K562 (cell line): ENCODE data around the gene TXNIP. TPM values are rescaled to one million over a fixed set of nuclear protein-coding genes. Genes with fewer than 3 reads are reported as not detected.
A peak's percentile ranks its signal among the peaks of the same experiment; 100 is the strongest.

ENCODE experiments used
- ERF ChIP-seq: fragments of 450-650 bp; formaldehyde crosslinking; IDR thresholded peaks from 2 replicates; pipeline ENCODE4 v1.4.0; 2020; ENCODE audit warnings: mild to moderate bottlenecking, mixed read lengths
- ESRRA ChIP-seq: fragments of 450-650 bp; IDR thresholded peaks from 2 replicates; pipeline ENCODE4 v1.6.1; 2014; ENCODE audit warnings: low read depth, mild to moderate bottlenecking, moderate library complexity, borderline replicate concordance
- EWSR1 ChIP-seq: fragments of 450-650 bp; IDR thresholded peaks from 2 replicates; pipeline ENCODE4 v1.6.1; 2018; ENCODE audit warnings: borderline replicate concordance, mild to moderate bottlenecking, low read depth, moderate library complexity; ENCODE audit not compliant: partially characterized antibody
- GTF2E2 ChIP-seq: fragments of 200-800 bp; sonication (Bioruptor generic); IDR thresholded peaks from 2 replicates; pipeline ENCODE4 v1.6.1; 2016; ENCODE audit warnings: missing genetic modification characterization, missing compliant biosample characterization
- IRF2 ChIP-seq: sonication (generic); formaldehyde crosslinking; IDR thresholded peaks from 2 replicates; pipeline ENCODE4 v1.8.1; 2022; ENCODE audit warnings: mild to moderate bottlenecking, missing genetic modification reagents
- PHF8 ChIP-seq: fragments of 200-600 bp; sonication (generic); IDR thresholded peaks from 2 replicates; pipeline ENCODE4 v1.6.1; 2012; ENCODE audit warnings: mixed run types, mild to moderate bottlenecking, inconsistent platforms, low read length, moderate library complexity, borderline replicate concordance
- PPARD ChIP-seq: fragments of 250-450 bp; sonication (Bioruptor Pico); IDR thresholded peaks from 2 replicates; pipeline ENCODE4 v1.8.0; 2022; ENCODE audit warnings: inconsistent platforms, mild to moderate bottlenecking, moderate library complexity
- PTTG1 ChIP-seq: fragments of 450-650 bp; IDR thresholded peaks from 2 replicates; pipeline ENCODE4 v1.6.1; 2016; ENCODE audit warnings: low read depth, mild to moderate bottlenecking, missing genetic modification characterization, missing compliant biosample characterization
- RUNX1 ChIP-seq: sonication (generic); IDR thresholded peaks from 2 replicates; pipeline ENCODE4 v1.6.1; 2016; ENCODE audit warnings: antibody characterized with exemption, low read depth
- TEAD2 ChIP-seq: fragments of 450-650 bp; IDR thresholded peaks from 2 replicates; pipeline ENCODE4 v1.6.1; 2016; ENCODE audit warnings: missing genetic modification characterization, control low read depth, missing compliant biosample characterization
- XRCC3 ChIP-seq: fragments of 450-650 bp; IDR thresholded peaks from 2 replicates; pipeline ENCODE4 v1.6.1; 2017; ENCODE audit warnings: mild to moderate bottlenecking, moderate library complexity
- polyA plus RNA-seq, 8 experiments: library from polyadenylated mRNA; depleted of rRNA in 4 of 8; stranded (reverse) in 5 of 8; unstranded in 3 of 8; fragments of >200 nt; fragmentation: Nextera tagmentation in 2 of 8; fragmentation: Illumina TruSeq in 1 of 8; extraction: Ambion mirVana in 2 of 8; extraction: Trizol in 1 of 8; gene quantifications; 2 replicates each; pipeline versions ENCODE4 v1.2.1 to v1.2.3, GENCODE V29; 2011 to 2014; ENCODE audit warnings: inconsistent platforms in 1 of 8, missing spikeins in 1 of 8
- total RNA-seq, 7 experiments: library from RNA; depleted of rRNA in 6 of 7; stranded (reverse); fragments of >200 nt in 6 of 7; fragmentation: Illumina TruSeq in 2 of 7; extraction: Trizol in 2 of 7; gene quantifications; 2 replicates each; pipeline versions ENCODE4 v1.2.1 to v1.2.3, GENCODE V29; 2011 to 2021; ENCODE audit warnings: low replicate concordance in 1 of 7
- TF ChIP-seq, protein P1 (sequence below): sonication (generic); formaldehyde crosslinking; IDR thresholded peaks from 2 replicates; pipeline ENCODE4 v1.8.1; 2023; ENCODE audit warnings: mild to moderate bottlenecking, missing genetic modification reagents, moderate library complexity
- TF ChIP-seq, protein P2 (sequence below): sonication (generic); formaldehyde crosslinking; IDR thresholded peaks from 2 replicates; pipeline ENCODE4 v1.8.1; 2023; ENCODE audit warnings: mild to moderate bottlenecking, missing genetic modification reagents
- TF ChIP-seq, protein P3 (sequence below): fragments of 250-450 bp; sonication (Bioruptor Pico); IDR thresholded peaks from 2 replicates; pipeline ENCODE4 v1.5.0; 2021; ENCODE audit warnings: mild to moderate bottlenecking, borderline replicate concordance
- TF ChIP-seq, protein P4 (sequence below): fragments of 450-650 bp; IDR thresholded peaks from 2 replicates; pipeline ENCODE4 v1.6.1; 2016
- TF ChIP-seq, protein P5 (sequence below): sonication (generic); formaldehyde crosslinking; IDR thresholded peaks from 2 replicates; pipeline ENCODE4 v1.8.0; 2022; ENCODE audit warnings: mild to moderate bottlenecking, missing genetic modification reagents

The TXNIP gene
- total and polyA plus RNA-seq, 9 of the 15 experiments (the other 6 are each of a cell fraction or from before 2014, with no cell fraction given) = 120 to 499 (median 257) TPM

DNA sequence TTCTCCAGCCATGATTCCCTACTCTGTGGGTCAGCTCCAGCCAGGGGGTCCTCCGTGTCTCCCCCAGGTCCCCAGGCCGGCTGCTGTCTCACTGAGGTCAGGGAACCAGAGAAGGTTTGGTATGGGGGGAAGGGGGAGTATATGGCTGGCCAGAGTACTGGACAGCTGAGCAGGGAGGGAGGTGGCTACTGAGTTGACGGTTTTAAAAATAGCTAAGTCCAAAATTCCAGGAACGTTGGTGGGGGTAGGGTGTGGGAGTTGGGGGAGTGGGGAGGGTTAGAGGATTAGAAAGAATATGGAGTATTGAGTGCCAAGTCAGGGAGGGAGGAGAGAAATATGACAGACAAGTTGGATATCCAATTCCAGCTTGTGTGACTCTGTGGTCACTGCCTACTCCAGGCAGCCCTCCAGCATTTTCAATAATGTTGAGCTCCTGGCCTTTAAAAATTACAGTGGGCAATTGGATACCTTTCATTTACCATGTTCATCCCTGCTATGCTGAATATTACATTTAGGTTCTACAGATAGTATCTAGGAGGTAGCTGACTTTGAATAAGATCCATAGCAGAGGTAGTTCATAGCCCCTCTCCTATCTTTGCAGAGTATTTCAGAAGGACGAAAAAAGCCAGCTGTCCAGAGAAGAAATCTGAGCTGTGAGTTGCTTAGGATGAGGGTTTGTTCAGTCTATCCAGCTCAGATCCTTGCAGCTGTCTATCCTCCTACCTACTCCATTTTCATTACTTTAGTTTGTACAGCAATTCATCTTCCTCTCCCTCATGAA is 25.4 kb upstream of the TXNIP start, which contains the start of gene HJV (continued):
- TF ChIP-seq ESRRA = no peak
- TF ChIP-seq RUNX1 = 0 out of 2 replicates have a peak, but pooled peaks have one; percentile 55
- TF ChIP-seq, protein P1, sequence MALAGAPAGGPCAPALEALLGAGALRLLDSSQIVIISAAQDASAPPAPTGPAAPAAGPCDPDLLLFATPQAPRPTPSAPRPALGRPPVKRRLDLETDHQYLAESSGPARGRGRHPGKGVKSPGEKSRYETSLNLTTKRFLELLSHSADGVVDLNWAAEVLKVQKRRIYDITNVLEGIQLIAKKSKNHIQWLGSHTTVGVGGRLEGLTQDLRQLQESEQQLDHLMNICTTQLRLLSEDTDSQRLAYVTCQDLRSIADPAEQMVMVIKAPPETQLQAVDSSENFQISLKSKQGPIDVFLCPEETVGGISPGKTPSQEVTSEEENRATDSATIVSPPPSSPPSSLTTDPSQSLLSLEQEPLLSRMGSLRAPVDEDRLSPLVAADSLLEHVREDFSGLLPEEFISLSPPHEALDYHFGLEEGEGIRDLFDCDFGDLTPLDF (CRISPR knock-in tag) = no peak
- TF ChIP-seq TEAD2 (tag) = no peak
- TF ChIP-seq EWSR1 = no peak
- TF ChIP-seq, protein P2, sequence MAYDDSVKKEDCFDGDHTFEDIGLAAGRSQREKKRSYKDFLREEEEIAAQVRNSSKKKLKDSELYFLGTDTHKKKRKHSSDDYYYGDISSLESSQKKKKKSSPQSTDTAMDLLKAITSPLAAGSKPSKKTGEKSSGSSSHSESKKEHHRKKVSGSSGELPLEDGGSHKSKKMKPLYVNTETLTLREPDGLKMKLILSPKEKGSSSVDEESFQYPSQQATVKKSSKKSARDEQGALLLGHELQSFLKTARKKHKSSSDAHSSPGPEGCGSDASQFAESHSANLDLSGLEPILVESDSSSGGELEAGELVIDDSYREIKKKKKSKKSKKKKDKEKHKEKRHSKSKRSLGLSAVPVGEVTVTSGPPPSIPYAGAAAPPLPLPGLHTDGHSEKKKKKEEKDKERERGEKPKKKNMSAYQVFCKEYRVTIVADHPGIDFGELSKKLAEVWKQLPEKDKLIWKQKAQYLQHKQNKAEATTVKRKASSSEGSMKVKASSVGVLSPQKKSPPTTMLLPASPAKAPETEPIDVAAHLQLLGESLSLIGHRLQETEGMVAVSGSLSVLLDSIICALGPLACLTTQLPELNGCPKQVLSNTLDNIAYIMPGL (CRISPR knock-in tag) = no peak
- TF ChIP-seq GTF2E2 (tag) = no peak
- TF ChIP-seq, protein P3, sequence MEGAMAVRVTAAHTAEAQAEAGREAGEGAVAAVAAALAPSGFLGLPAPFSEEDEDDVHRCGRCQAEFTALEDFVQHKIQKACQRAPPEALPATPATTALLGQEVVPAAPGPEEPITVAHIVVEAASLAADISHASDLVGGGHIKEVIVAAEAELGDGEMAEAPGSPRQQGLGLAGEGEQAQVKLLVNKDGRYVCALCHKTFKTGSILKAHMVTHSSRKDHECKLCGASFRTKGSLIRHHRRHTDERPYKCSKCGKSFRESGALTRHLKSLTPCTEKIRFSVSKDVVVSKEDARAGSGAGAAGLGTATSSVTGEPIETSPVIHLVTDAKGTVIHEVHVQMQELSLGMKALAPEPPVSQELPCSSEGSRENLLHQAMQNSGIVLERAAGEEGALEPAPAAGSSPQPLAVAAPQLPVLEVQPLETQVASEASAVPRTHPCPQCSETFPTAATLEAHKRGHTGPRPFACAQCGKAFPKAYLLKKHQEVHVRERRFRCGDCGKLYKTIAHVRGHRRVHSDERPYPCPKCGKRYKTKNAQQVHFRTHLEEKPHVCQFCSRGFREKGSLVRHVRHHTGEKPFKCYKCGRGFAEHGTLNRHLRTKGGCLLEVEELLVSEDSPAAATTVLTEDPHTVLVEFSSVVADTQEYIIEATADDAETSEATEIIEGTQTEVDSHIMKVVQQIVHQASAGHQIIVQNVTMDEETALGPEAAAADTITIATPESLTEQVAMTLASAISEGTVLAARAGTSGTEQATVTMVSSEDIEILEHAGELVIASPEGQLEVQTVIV (CRISPR knock-in tag) = no peak
- TF ChIP-seq PPARD = no peak
- TF ChIP-seq XRCC3 = no peak
- TF ChIP-seq, protein P4, sequence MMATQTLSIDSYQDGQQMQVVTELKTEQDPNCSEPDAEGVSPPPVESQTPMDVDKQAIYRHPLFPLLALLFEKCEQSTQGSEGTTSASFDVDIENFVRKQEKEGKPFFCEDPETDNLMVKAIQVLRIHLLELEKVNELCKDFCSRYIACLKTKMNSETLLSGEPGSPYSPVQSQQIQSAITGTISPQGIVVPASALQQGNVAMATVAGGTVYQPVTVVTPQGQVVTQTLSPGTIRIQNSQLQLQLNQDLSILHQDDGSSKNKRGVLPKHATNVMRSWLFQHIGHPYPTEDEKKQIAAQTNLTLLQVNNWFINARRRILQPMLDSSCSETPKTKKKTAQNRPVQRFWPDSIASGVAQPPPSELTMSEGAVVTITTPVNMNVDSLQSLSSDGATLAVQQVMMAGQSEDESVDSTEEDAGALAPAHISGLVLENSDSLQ = peak; percentile 95
- TF ChIP-seq, protein P5, sequence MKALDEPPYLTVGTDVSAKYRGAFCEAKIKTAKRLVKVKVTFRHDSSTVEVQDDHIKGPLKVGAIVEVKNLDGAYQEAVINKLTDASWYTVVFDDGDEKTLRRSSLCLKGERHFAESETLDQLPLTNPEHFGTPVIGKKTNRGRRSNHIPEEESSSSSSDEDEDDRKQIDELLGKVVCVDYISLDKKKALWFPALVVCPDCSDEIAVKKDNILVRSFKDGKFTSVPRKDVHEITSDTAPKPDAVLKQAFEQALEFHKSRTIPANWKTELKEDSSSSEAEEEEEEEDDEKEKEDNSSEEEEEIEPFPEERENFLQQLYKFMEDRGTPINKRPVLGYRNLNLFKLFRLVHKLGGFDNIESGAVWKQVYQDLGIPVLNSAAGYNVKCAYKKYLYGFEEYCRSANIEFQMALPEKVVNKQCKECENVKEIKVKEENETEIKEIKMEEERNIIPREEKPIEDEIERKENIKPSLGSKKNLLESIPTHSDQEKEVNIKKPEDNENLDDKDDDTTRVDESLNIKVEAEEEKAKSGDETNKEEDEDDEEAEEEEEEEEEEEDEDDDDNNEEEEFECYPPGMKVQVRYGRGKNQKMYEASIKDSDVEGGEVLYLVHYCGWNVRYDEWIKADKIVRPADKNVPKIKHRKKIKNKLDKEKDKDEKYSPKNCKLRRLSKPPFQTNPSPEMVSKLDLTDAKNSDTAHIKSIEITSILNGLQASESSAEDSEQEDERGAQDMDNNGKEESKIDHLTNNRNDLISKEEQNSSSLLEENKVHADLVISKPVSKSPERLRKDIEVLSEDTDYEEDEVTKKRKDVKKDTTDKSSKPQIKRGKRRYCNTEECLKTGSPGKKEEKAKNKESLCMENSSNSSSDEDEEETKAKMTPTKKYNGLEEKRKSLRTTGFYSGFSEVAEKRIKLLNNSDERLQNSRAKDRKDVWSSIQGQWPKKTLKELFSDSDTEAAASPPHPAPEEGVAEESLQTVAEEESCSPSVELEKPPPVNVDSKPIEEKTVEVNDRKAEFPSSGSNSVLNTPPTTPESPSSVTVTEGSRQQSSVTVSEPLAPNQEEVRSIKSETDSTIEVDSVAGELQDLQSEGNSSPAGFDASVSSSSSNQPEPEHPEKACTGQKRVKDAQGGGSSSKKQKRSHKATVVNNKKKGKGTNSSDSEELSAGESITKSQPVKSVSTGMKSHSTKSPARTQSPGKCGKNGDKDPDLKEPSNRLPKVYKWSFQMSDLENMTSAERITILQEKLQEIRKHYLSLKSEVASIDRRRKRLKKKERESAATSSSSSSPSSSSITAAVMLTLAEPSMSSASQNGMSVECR (CRISPR knock-in tag) = no peak
- no peak for TF ChIP-seq PTTG1 (tag)
- TF ChIP-seq IRF2 (CRISPR knock-in tag) = no peak
- TF ChIP-seq PHF8 = no peak
- no peak for TF ChIP-seq ERF (CRISPR knock-in tag)
